A172 (cell line): ENCODE results near the gene NFXL1. TPM values are rescaled to one million over a fixed set of nuclear protein-coding genes. Genes with fewer than 3 reads are reported as not detected.

Experiments used
- DNase-seq: peaks from one replicate; pipeline ENCODE4 v3.0.0-alpha.2; 2015; ENCODE audit warnings: low spot score
- total RNA-seq: library from RNA; depleted of rRNA; stranded (reverse); fragments of >200 nt; shearing (Covaris generic); gene quantifications from 2 replicates; pipeline ENCODE4 v1.2.3, GENCODE V29; 2014; rRNA removed

Gene NFXL1
- total RNA-seq, 1 experiment from 2014 or later = 5.9 TPM

DNA sequence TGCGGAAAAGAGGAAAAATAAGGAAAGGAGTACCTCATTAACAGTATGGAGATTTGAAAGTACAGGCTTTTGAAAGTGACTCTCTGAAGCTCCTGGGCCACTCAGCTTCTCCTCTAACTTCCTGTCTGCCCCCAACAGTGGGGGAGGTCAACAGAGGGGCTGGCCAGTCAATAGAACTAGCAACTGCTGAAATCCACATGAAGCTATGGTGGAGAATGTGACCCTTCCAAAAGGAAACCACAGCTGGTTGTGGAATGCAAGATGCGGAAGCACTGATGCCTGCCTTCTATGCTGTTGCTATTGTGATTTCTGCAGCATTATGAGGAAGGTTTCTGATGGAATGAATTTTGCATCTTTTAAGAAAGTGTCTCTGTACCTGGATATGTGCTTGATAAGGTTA is 78.9 kb downstream of the NFXL1 start:
- no peak for DNase-seq

DNA sequence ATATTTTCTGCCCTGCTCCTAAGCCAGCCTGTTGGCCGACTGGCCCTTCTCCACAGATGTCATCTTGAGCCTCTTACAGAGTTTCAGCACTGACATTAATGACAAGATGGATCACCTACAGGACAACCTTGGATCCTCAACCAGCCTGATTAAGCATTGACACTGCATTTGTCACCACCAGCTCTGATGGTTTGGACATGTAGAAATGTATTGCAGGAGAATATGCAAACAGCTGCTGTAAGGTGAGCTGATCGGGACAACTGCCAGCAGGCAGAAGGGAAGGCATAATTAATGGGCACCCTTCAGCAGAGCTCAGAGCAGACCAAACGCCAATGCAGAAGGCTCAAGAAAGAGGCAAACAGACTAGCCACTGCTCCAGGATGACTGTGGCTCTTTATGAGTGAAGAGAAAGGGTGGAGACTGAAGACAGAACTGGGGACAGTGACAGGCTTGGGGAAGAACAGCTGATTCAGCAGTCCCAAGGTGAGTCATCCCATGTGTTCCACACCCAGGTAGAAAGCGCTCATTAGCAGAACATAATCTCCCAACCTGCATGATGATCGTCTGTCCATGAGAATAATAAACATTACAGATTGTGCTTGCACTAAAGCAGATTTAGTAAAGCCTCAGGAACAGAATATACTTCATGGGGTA is 83.2 kb downstream of the NFXL1 start:
- DNase-seq = no peak

DNA sequence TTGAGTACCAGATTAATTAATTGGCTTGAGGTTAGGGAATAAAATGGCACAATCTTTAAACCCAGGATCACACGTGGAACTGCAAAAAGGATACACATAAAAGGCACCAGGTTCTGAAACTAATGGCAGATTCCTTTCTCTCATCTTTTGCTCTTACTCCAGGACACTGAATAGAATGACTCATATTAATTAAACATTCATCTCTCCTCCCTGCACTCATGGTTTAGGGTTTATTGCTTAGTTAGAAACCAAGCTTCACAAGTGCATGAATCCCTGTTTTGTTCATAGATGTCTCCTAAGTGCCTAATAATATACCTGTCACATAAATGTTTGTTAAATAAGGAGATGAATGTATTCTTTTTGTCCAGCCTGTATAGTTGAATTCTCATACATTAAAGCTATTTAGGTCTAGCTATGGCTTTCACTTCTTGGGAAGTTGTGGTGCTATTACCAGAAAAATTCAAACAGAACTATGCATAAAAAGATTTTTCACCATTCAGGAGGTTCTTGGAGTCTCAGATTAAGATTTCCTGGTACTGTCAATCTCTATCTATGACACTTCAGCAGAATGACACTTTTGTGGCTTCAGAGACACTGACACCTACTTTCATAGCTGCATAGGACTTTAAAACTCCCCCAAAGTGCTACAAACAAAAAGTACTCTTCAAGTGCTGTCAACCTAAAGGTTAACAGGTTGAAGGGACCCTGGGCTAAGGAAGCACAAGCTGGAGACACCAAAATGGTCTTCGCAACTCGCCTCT is 83.9 kb downstream of the NFXL1 start:
- DNase-seq = no peak

DNA sequence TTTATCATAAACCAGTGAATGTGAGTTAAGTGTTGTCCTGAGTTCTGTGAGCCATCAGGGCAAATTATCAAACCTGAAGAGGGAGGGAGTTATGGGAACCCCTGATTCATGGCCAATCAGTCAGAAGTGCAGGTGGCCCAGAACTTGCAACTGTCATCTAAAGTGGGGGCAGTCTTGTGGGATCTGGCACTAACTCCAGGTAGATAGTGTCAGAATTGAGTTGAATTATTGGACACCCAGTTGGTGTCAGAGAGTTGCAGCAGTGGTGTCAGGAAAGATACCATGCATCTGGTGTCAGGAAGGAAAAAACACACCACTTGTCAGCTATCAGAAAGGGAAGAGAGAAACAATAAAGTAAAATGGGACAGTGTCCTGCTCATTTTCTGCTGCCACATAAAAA is 84.9 kb downstream of the NFXL1 start:
- DNase-seq = no peak

DNA sequence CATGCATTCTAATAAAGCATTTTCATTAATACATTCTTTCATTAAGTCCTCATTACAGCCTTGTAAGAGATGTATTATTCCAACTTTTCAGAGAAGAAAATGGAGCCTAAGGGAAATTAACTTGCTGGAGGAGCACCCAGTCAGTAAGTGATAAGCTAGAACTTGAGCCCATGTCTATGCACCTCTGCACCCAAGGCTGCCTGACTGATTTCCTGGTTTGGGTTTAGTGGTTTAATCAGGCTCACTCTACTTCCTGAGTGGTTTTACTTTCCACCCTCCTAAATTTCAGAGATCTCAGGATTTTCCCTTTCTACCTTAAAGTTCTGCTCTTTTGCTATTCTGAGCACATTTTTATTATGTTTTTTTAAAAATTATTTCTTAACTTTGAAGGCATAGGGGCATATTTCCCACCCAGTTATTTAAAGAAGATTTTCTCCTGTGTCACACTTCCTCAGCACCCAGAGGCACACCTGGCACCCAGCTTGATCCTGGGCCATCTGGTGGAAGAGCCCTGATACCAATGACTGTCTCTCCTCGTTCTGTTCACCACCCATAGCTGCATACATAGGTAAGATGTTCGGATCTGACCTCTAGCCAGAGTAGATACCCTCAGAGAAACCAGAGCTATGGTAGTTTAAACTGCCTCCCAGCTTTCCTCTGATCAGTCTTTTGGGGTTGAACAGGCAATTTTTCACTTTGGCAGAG is 86.9 kb downstream of the NFXL1 start:
- no peak for DNase-seq

DNA sequence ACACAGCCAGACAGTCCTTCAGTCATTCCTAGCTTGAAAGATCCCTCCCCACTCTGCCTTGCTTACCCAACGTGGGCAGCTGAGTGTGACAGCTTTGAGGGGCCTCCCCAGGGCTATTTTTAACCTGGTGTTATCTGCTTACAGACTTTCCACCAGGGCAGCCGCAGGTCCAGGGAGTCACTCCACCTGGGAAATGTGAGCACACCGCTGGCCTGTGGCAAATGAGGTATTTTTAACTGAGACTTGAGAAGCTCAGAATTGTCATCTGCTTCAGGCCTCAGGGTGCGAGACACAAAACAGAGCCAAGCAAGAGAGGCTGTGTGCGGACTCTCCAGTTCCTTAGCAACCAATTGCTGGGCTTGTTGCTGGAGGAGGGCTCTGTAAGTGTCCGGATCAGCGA is 89.5 kb downstream of the NFXL1 start:
- DNase-seq = no peak

DNA sequence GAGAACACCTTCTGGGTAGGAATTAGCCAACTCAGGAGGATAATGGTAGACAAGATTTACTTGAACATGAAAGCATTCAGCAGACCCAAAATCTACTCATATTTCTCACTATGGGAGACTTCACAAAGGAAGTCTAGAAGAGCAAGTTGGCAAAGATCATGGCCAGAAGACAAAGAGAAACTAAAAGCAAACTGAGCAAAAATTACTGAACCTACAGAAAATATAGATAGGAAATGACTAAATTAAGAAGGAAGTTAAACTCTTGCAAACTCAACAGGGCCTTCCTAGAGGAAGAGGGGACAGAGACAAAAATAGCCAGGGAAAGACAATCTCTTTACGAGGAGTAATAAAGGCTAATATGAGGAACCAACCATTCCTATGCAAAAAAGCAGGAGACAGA is 95.2 kb downstream of the NFXL1 start:
- no peak for DNase-seq

DNA sequence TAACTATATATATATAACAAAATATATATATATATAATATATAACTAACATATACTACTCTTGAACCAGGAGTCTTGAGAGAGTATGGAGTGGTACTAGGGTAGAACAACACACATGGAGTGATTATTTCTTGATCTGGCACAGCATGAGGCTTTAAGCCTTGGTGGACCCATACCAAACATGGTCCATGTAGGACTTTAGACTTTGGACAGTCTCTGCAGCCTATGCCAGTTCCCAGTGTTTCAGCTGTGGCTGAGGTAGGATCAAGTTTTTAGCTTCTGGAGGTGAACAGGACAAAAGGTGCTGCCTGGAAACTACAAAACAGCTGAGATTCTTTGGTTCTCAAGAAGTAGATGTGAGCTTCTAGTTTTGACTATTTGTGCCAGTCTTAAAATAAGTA is 97.1 kb downstream of the NFXL1 start:
- no peak for DNase-seq

DNA sequence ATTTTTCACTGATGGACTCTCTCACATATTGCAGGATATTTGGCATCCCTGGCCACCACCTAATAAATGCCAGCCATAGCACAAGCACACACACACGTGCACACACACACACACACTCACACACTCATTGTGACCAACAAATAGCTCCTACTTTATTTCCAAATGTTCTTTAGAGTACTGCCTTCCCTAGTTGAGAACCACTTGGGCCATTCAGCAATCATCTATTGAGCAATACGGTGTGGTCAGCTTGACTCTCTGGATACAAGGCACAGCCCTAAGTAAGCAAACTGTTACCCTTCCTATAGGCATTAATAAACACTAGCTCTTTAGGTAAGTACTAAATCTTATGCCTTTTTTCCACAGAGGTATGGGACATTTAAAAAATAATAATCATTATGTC is 97.6 kb downstream of the NFXL1 start:
- no peak for DNase-seq

DNA sequence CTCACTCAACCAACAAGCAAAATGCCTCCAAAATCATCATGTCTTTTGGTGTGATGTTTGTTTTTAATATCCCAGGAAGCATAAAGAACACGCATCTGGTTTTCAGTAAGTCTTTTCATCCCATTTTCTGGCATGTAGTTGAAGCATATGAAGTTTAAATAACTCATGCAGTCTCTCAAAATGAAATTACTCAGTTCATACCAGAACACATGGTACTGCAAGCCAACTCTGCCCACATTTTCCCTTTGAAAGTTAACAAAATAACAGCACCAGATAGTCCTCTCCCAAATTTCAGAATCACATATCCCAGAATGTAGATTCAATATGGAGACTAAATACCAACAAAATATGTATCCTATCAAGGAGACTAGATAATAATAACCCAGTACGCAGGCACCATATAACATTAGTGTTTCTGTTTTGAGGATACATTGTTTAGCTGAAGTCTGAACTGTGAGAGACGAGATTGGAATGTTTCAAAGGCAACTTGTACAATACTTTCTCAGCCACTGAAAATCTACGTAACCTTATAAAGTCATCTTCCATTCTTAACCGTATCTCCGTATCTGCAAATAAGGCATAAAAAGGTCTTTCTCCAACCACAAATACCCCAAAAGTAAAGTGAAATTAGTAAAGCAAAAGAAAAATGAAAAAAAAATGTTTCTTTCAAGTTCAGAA is 99.6 kb downstream of the NFXL1 start:
- DNase-seq = no peak

DNA sequence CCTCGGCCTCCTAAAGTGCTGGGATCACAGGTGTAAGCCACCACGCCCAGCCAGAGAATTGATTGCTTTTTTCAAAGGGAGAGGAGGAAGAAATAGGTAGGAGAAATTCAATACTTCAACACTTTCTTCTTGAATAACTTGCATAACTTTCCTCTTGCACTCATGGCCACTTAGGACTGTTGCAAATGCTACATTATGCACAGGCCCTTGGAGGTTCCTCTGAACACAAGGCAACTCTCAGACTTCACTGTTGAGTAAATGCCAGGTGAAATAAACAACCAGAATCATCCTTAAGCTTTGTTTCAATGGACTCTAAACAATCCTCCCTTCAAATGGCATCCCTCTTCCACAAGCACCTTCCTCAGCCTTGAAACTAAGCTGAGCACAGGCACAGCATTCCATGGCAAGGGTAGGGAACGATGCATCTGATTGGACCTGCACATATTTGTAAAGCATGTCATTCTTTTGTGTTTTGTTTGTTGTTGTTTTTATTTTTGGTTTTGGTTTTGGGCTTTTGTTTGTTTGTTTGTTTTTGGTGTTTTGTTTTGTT is 104.7 kb downstream of the NFXL1 start:
- DNase-seq = no peak

DNA sequence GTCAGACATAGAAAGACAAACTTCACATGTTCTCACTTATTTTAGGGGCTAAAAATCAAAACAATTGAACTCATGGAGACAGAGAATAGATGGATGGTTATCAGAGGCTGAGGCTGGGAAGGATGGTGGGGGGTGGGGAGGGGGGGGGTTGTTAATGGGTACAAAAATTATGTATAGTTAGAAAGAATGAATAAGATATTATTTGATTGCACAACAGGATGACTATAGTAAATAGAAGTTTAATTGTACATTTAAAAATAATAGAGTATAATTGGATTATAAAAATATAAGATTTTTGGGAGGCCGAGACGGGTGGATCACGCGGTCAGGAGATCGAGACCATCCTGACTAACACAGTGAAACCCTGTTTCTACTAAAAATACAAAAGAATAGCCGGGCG is 109.8 kb downstream of the NFXL1 start:
- DNase-seq = no peak

DNA sequence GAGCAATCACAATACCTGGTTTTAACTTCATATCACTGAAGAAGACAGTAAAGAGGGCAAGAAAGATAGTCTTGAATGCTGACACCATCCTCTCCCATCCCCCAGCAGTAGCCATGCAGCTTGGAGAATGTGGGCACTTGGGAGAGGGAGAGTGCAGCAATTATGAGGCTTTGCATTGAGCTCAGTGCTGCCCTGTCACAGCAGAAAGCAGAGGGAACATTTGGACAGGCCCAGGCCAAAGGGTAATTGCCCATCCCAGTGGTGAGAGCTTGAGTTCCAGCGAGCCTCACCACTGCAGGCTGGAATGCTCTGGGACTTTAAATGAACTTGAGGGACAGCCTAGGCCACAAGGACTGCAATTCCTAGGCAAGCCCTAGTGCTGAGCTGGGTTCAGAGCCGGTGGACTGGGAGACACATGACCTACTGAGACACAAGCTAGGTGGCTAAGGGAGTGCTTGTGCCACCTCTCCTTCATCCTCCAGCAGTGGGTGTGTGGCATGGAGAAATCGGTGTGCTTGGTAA is 112.8 kb downstream of the NFXL1 start:
- no peak for DNase-seq

DNA sequence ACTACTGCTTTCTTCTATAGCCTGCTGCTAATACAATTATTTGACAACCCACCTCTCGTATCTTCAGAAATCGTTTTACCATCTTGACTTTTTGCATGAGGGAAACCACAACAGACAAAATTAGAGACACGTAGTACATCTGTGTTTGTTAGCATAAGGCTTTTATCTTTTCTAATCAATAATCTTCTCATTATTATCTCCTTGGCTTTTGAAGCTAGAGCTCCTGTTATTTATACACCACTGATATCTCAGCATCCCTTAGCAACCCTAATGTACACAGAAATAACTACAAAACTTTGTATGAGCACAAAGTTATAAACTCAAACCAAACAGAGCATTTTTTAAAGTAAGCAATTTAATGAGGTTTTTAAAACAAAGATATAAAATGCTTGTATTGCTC is 116.2 kb downstream of the NFXL1 start:
- no peak for DNase-seq

Other genes with a start within 250 kb of the NFXL1 start
- gene CORIN, start 76.5 kb downstream of the NFXL1 start, total RNA-seq = not detected in 2 replicates
- gene CNGA1, start 102.1 kb upstream of the NFXL1 start, total RNA-seq = not detected in 2 replicates
- gene NIPAL1, start 102.2 kb upstream of the NFXL1 start, total RNA-seq = 0.29 and 0.88 TPM in 2 replicates
- not detected in 2 replicates for gene TXK, start 219.7 kb upstream of the NFXL1 start, total RNA-seq